ENCODE data around the gene FAHD2B.
"Not testable (repeated sequence)": the region's sequence is repeated elsewhere in the genome, so short reads cannot be mapped to it uniquely, and the experiment has no call there.

GRCh38 chr2:97059782-97060181 lies 34.9 kb downstream of the FAHD2B start:
- not testable (repeated sequence) for TF ChIP-seq CTCF (IDR thresholded peaks at IDR 0.05; ENCODE audit: poor library complexity, severe bottlenecking); POLR2AphosphoS5 (IDR thresholded peaks at IDR 0.05); EP300 (conservative IDR thresholded peaks at IDR 0.05; ENCODE audit: poor library complexity, severe bottlenecking); RAD21 (conservative IDR thresholded peaks at IDR 0.05); REST (IDR thresholded peaks at IDR 0.05; ENCODE audit: borderline replicate concordance); SMC3 (conservative IDR thresholded peaks at IDR 0.05; ENCODE audit: poor library complexity); EZH2 (IDR thresholded peaks at IDR 0.05; ENCODE audit: borderline replicate concordance, insufficient read depth, low read length, poor library complexity, severe bottlenecking); MXI1 (conservative IDR thresholded peaks at IDR 0.05; ENCODE audit: poor library complexity, severe bottlenecking); TAF1 (IDR thresholded peaks at IDR 0.05; ENCODE audit: low read depth)
